BE2C (cell line): Measurements from ENCODE around the gene FN3KRP.

Experiments used
- DNase-seq: peaks from one replicate; pipeline ENCODE4 v3.0.0-alpha.2; 2020
- H3K27me3 ChIP-seq: fragments of 250-450 bp; sonication (Bioruptor Pico); 2 replicates; pipeline ENCODE4 v1.5.1; 2020; ENCODE audit warnings: mild to moderate bottlenecking
- H3K36me3 ChIP-seq: fragments of 250-450 bp; sonication (Bioruptor Pico); 2 replicates; pipeline ENCODE4 v1.5.1; 2020; ENCODE audit warnings: mild to moderate bottlenecking
- H3K4me1 ChIP-seq: fragments of 250-450 bp; sonication (Bioruptor Pico); 2 replicates; pipeline ENCODE4 v1.5.1; 2020
- H3K4me3 ChIP-seq: 2 replicates; pipeline ENCODE4 v1.5.1; 2011; ENCODE audit warnings: low read depth, low read length
- H3K9me3 ChIP-seq: fragments of 250-450 bp; sonication (Bioruptor Pico); 2 replicates; pipeline ENCODE4 v1.5.1; 2020
- TF ChIP-seq, protein P1 (sequence below): IDR thresholded peaks from 2 replicates; pipeline ENCODE4 v1.5.1; 2012; ENCODE audit warnings: mild to moderate bottlenecking, low read depth, low read length

Gene FN3KRP

DNA sequence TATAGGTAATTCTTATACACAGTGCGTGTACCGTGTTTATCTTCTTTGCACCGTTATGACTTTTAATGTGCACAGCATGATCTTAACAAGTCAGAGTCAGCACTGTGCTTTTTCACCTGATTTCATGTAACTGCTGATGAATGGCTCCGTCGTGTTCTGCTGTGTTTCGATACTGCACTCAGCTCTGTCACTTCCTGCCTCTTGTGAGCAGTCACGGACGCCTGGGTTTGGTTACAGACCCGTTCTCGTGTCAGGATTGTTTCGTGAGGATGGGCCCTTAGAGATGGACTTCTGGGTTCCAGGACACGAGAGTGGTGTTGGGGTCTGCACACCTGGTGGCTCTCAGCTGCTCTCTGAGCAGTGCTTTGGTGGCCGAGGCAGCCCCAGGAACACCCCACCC is 59.9 kb downstream of the FN3KRP start:
- TF ChIP-seq, protein P1, sequence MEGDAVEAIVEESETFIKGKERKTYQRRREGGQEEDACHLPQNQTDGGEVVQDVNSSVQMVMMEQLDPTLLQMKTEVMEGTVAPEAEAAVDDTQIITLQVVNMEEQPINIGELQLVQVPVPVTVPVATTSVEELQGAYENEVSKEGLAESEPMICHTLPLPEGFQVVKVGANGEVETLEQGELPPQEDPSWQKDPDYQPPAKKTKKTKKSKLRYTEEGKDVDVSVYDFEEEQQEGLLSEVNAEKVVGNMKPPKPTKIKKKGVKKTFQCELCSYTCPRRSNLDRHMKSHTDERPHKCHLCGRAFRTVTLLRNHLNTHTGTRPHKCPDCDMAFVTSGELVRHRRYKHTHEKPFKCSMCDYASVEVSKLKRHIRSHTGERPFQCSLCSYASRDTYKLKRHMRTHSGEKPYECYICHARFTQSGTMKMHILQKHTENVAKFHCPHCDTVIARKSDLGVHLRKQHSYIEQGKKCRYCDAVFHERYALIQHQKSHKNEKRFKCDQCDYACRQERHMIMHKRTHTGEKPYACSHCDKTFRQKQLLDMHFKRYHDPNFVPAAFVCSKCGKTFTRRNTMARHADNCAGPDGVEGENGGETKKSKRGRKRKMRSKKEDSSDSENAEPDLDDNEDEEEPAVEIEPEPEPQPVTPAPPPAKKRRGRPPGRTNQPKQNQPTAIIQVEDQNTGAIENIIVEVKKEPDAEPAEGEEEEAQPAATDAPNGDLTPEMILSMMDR = no peak
- DNase-seq = no peak
- Histone ChIP-seq H3K4me1 (peaks cover 4% of the 10 kb centered on the region), H3K36me3 (peaks cover 7% of the 10 kb centered on the region), H3K27me3 (no peaks in the 10 kb centered on the region), H3K9me3 (no peaks in the 10 kb centered on the region), H3K4me3 (no peak overlapping the region)
